Tongue (tissue), 2 donors: Measurements from ENCODE around the gene HUS1B. TPM values are rescaled to one million over a fixed set of nuclear protein-coding genes. Genes with fewer than 3 reads are reported as not detected.

Source experiments
- DNase-seq: peaks from one replicate; pipeline ENCODE4 v3.0.0-alpha.2; 2015
- total RNA-seq: library from RNA; depleted of rRNA; stranded (reverse); fragments of >200 nt; gene quantifications from one replicate; pipeline ENCODE4 v1.2.3, GENCODE V29; 2014

The HUS1B gene
- total RNA-seq, 1 donor from 2014 or later, result 0.92 TPM

- no peak for DNase-seq
Observed at GRCh38 chr6:621931-622330, 35.0 kb downstream of the HUS1B start.

- no peak for DNase-seq
Observed at GRCh38 chr6:620950-621349, 36.0 kb downstream of the HUS1B start.

GRCh38 chr6:620166-620565 is 36.7 kb downstream of the HUS1B start:
- DNase-seq, result no peak

GRCh38 chr6:617456-618100 is 39.3 kb downstream of the HUS1B start:
- DNase-seq, result no peak

- no peak for DNase-seq
Observed at GRCh38 chr6:613981-614380, 42.9 kb downstream of the HUS1B start.

- DNase-seq, result no peak
Observed at GRCh38 chr6:611928-612327, 45.0 kb downstream of the HUS1B start.

- DNase-seq, result no peak
Observed at GRCh38 chr6:610882-611281, 46.0 kb downstream of the HUS1B start.

- DNase-seq, result no peak
Observed at GRCh38 chr6:609905-610304, 47.0 kb downstream of the HUS1B start.

GRCh38 chr6:606829-607379 is 50.0 kb downstream of the HUS1B start:
- DNase-seq, result no peak

Other genes with a start within 250 kb of the HUS1B start
- 39.6 TPM for gene EXOC2, start 36.0 kb upstream of the HUS1B start, total RNA-seq